Smooth muscle cell (in vitro differentiated cells): ENCODE data around the gene KLHL9. TPM values are rescaled to one million over a fixed set of nuclear protein-coding genes. Genes with fewer than 3 reads are reported as not detected.

Experiments used
- DNase-seq: peaks from one replicate; lab custom pipeline; 2025; ENCODE audit not compliant: unreplicated experiment; lab: John Stamatoyannopoulos, UW
- H2AFZ ChIP-seq: fragments of 200-600 bp; sonication (generic); 2 replicates; pipeline ENCODE4 v1.6.0; 2016; ENCODE audit warnings: antibody characterized with exemption, low read depth, mild to moderate bottlenecking
- H3F3A ChIP-seq: fragments of 200-600 bp; sonication (generic); 2 replicates; pipeline ENCODE4 v1.6.0; 2017; ENCODE audit warnings: antibody characterized with exemption, low read depth
- H3K27ac ChIP-seq: fragments of 200-600 bp; sonication (generic); 2 replicates; pipeline ENCODE4 v1.5.1; 2016; ENCODE audit warnings: low read depth, mild to moderate bottlenecking
- H3K27me3 ChIP-seq: fragments of 200-600 bp; sonication (generic); 2 replicates; pipeline ENCODE4 v1.6.1; 2016; ENCODE audit warnings: low read depth, mild to moderate bottlenecking
- H3K36me3 ChIP-seq: fragments of 200-600 bp; sonication (generic); 2 replicates; pipeline ENCODE4 v1.5.1; 2016; ENCODE audit warnings: low read depth
- H3K4me1 ChIP-seq: fragments of 200-600 bp; sonication (generic); 2 replicates; pipeline ENCODE4 v1.5.1; 2016; ENCODE audit warnings: low read depth
- H3K4me2 ChIP-seq: fragments of 200-600 bp; sonication (generic); 2 replicates; pipeline ENCODE4 v1.6.0; 2016; ENCODE audit warnings: mild to moderate bottlenecking
- H3K4me3 ChIP-seq: fragments of 200-600 bp; sonication (generic); 2 replicates; pipeline ENCODE4 v1.5.1; 2016; ENCODE audit warnings: mild to moderate bottlenecking
- H3K79me2 ChIP-seq: fragments of 200-600 bp; sonication (generic); 2 replicates; pipeline ENCODE4 v1.6.0; 2016; ENCODE audit warnings: low read depth, mild to moderate bottlenecking
- H3K9ac ChIP-seq: fragments of 200-600 bp; sonication (generic); 2 replicates; pipeline ENCODE4 v1.6.0; 2016; ENCODE audit warnings: low read depth
- H3K9me3 ChIP-seq: fragments of 200-600 bp; sonication (generic); replicated peaks from 2 replicates; pipeline ENCODE4 v1.5.1; 2016; ENCODE audit warnings: low read depth
- H4K20me1 ChIP-seq: fragments of 200-600 bp; sonication (generic); 2 replicates; pipeline ENCODE4 v1.6.0; 2016; ENCODE audit warnings: low read depth
- WGBS: methylation state at CpG from one replicate; pipeline ENCODE4 v1.1.7; 2016; ENCODE audit warnings: low lambda C conversion rate; 5-methylcytosine and 5-hydroxymethylcytosine counted together
- polyA plus RNA-seq: library from polyadenylated mRNA; unstranded; fragments of >200 nt; fragmentation: Nextera tagmentation; extraction: Ambion mirVana; gene quantifications from 2 replicates; pipeline ENCODE4 v1.2.1, GENCODE V29; 2016
- total RNA-seq: library from RNA; depleted of rRNA; stranded (reverse); fragments of >200 nt; gene quantifications from 2 replicates; pipeline ENCODE4 v1.2.3, GENCODE V29; 2014
- TF ChIP-seq, protein P1 (sequence below): fragments of 200-600 bp; sonication (generic); IDR thresholded peaks from 2 replicates; pipeline ENCODE4 v1.5.1; 2017; ENCODE audit warnings: borderline replicate concordance, mild to moderate bottlenecking, antibody characterized with exemption; ENCODE audit not compliant: insufficient read depth, poor library complexity, severe bottlenecking

Gene KLHL9
- total and polyA plus RNA-seq, 2 experiments from 2014 or later: 17.4 to 37.1 TPM

DNA sequence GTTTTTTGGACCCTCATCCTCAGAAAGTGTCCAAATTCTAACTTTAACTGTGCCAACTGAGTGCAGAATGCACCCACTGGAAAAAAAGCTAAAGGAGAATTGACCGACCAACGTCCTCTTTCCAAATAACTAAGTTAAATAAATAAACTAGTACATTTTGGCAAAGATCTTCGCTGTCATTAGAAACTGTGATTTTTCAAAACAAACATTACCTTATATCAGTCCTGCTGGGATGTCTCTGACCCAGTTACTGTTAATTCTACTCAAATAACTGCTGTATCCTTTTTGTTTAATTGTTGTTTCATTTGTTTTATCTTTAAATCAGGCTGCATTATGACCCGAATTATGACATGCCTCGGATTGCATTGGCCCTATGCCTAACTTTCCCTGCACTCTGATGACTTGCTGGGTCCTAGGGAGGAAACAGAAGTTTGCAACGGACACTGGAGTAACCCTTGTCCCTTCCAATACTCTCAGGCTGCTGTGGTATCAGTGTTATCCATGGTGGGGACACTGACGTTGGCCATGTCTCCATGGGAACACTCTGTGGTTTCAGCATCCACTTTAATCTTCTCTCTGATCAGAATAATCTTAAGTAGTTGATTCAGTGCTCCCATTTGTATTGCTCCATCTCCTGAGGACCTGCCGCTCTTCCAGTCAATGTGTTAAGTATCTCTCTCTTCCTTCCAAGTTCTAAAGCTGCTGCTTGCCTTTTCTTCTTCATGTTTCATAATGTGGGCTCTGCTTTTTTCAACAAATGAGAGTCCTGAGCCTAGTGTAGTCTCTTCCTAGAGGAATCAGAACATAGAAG lies 19.0 kb downstream of the KLHL9 start:
- WGBS: 76% methylated on average over 8 of the region's 8 CpGs
- no peaks in the 10 kb centered on the region for H3K9me3 ChIP-seq
- peaks cover 6% of the 10 kb centered on the region for H3K27me3 ChIP-seq
- H3K4me2 ChIP-seq: no peak overlapping the region
- H3K36me3 ChIP-seq: no peaks in the 10 kb centered on the region
- no peak for DNase-seq
- TF ChIP-seq, protein P1, sequence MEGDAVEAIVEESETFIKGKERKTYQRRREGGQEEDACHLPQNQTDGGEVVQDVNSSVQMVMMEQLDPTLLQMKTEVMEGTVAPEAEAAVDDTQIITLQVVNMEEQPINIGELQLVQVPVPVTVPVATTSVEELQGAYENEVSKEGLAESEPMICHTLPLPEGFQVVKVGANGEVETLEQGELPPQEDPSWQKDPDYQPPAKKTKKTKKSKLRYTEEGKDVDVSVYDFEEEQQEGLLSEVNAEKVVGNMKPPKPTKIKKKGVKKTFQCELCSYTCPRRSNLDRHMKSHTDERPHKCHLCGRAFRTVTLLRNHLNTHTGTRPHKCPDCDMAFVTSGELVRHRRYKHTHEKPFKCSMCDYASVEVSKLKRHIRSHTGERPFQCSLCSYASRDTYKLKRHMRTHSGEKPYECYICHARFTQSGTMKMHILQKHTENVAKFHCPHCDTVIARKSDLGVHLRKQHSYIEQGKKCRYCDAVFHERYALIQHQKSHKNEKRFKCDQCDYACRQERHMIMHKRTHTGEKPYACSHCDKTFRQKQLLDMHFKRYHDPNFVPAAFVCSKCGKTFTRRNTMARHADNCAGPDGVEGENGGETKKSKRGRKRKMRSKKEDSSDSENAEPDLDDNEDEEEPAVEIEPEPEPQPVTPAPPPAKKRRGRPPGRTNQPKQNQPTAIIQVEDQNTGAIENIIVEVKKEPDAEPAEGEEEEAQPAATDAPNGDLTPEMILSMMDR: no peak
- no peak overlapping the region for H3K4me3 ChIP-seq
- no peaks in the 10 kb centered on the region for H3K4me1 ChIP-seq
- H2AFZ ChIP-seq: no peak overlapping the region
- H3K27ac ChIP-seq: no peak overlapping the region
- H3K79me2 ChIP-seq: no peaks in the 10 kb centered on the region
- no peaks in the 10 kb centered on the region for H4K20me1 ChIP-seq
- H3F3A ChIP-seq: no peaks in the 10 kb centered on the region
- H3K9ac ChIP-seq: no peak overlapping the region

DNA sequence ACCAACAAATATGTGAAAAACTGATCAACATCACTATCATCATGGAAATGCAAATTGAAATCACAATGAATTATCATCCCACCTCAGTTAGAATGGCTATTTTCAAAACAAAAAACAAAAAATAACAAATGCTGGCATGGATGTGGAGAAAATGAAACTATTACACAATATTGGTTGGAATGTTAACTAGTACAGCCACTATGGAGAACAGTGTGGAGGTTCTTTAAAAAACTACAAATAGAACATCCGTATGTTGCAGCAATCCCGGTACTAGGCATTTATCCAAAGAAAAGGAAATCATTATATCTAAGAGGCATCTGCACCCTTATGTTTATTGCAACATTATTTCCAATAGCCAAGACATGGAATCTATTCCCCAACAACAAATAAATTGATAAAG lies 21.1 kb downstream of the KLHL9 start:
- TF ChIP-seq, protein P1: no peak
- no peaks in the 10 kb centered on the region for H3K36me3 ChIP-seq
- H3K4me2 ChIP-seq: no peak overlapping the region
- 96% methylated on average over 2 of the region's 2 CpGs for WGBS
- H3K4me1 ChIP-seq: no peaks in the 10 kb centered on the region
- H3K9ac ChIP-seq: no peak overlapping the region
- no peaks in the 10 kb centered on the region for H4K20me1 ChIP-seq
- no peak overlapping the region for H2AFZ ChIP-seq
- no peak overlapping the region for H3K4me3 ChIP-seq
- H3K27me3 ChIP-seq: peaks cover 6% of the 10 kb centered on the region
- no peaks in the 10 kb centered on the region for H3K9me3 ChIP-seq
- no peak for DNase-seq
- no peaks in the 10 kb centered on the region for H3F3A ChIP-seq
- no peak overlapping the region for H3K27ac ChIP-seq
- H3K79me2 ChIP-seq: no peaks in the 10 kb centered on the region

DNA sequence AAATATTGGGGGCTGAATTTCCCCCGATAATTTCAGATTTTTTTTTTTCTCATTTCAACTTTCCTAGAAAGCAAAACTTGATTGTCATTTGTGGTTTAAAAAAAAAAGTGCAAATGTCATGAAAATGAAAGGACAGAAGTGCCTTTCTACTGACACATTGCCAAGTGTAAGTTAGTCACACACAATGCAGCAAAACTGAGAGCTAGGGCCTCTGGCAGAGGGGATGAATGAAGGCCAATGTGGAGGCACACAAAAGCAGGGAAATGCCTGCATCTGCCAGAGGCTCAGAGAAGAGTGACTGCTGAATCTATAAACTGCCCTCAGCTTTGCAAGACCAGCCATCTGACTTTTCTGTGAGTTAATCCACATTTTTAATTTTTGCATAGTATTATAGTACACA lies 23.3 kb downstream of the KLHL9 start:
- no peak for DNase-seq
- Histone ChIP-seq H4K20me1 (no peaks in the 10 kb centered on the region), H3K79me2 (no peaks in the 10 kb centered on the region), H3K9ac (no peak overlapping the region), H3K4me2 (no peak overlapping the region), H3K27ac (no peak overlapping the region), H3K4me3 (no peak overlapping the region), H3K36me3 (no peaks in the 10 kb centered on the region), H3K9me3 (no peaks in the 10 kb centered on the region), H3F3A (no peaks in the 10 kb centered on the region), H3K27me3 (peaks cover 8% of the 10 kb centered on the region), H2AFZ (no peak overlapping the region), H3K4me1 (no peaks in the 10 kb centered on the region)
- TF ChIP-seq, protein P1: no peak
- WGBS: 92% methylated on average over 1 of the region's 1 CpG

DNA sequence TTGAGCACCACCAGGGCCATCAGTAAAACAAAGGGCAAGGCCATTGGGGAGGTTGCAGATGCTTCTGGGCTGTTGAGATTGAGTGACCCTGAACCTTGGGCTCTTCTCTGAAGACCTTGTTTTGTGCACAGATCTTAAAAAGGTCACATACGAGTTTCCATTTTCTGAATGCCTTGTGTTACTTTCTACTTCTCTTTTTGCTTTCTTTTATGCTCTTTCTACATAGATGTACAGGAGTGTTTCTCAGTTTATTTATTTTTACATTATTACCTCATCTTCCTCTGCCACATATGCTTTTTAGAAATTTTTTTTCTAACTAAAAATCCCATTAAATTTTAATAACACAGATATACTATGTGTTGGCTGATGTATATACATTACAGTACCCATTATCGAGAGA lies 30.0 kb downstream of the KLHL9 start, which contains the start of gene IFNA5:
IFNA5 (minus strand) TSS at position 101 of the 400 bp plus-strand sequence; CDS start at position 44, 57 bp downstream.
- Histone ChIP-seq H2AFZ (no peak within 1 kb of the TSS), H3F3A (no peaks in the 10 kb centered on the region), H3K9ac (no peak within 1 kb of the TSS), H3K79me2 (no peaks in the 10 kb centered on the region), H4K20me1 (no peaks in the 10 kb centered on the region), H3K36me3 (no peaks in the 10 kb centered on the region), H3K27ac (no peak within 1 kb of the TSS), H3K27me3 (peaks cover 36% of the 10 kb centered on the region), H3K4me1 (no peaks in the 10 kb centered on the region), H3K4me3 (no peak within 1 kb of the TSS), H3K9me3 (no peaks in the 10 kb centered on the region), H3K4me2 (no peak within 1 kb of the TSS)
- TF ChIP-seq, protein P1: no peak
- DNase-seq: no peak
- WGBS: 91% methylated on average over 2 of the region's 2 CpGs
